ENCODE measurements around the gene VARS1. TPM values are rescaled to one million over a fixed set of nuclear protein-coding genes. Genes with fewer than 3 reads are reported as not detected.

VARS1 gene
- total and polyA plus RNA-seq, 2 experiments from 2014 or later = 71.2 to 137 TPM

DNA sequence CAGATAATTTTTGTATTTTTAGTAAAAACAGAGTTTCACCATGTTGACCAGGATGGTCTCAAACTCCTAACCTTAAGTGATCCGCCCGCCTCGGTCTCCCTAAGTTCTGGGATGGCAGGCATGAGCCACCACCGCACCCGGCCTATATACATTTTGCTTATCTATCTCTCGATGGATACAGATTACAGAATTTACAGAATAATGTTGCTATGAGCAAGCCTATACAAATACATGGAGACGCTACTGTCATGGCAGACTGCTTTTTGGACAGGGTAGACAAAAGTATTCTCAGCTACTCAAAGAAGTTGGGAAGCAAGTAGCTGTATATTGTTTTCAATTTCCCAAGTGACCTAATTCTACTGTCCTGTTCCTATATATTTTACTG, 17.9 kb upstream of the VARS1 start:
- H2AFZ ChIP-seq = peak overlapping the region; percentile 95
- no peak for TF ChIP-seq CREB1 (CRISPR knock-in tag; IDR thresholded peaks at IDR 0.05; ENCODE audit: low read depth)
- no peak for TF ChIP-seq ZNF331 (CRISPR knock-in tag; IDR thresholded peaks at IDR 0.05; ENCODE audit: low read depth)
- TF ChIP-seq, protein P1, sequence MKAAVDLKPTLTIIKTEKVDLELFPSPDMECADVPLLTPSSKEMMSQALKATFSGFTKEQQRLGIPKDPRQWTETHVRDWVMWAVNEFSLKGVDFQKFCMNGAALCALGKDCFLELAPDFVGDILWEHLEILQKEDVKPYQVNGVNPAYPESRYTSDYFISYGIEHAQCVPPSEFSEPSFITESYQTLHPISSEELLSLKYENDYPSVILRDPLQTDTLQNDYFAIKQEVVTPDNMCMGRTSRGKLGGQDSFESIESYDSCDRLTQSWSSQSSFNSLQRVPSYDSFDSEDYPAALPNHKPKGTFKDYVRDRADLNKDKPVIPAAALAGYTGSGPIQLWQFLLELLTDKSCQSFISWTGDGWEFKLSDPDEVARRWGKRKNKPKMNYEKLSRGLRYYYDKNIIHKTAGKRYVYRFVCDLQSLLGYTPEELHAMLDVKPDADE (IDR thresholded peaks at IDR 0.05) = no peak
- no peak for TF ChIP-seq JUNB (IDR thresholded peaks at IDR 0.05; ENCODE audit: unreplicated experiment)
- TF ChIP-seq, protein P2, sequence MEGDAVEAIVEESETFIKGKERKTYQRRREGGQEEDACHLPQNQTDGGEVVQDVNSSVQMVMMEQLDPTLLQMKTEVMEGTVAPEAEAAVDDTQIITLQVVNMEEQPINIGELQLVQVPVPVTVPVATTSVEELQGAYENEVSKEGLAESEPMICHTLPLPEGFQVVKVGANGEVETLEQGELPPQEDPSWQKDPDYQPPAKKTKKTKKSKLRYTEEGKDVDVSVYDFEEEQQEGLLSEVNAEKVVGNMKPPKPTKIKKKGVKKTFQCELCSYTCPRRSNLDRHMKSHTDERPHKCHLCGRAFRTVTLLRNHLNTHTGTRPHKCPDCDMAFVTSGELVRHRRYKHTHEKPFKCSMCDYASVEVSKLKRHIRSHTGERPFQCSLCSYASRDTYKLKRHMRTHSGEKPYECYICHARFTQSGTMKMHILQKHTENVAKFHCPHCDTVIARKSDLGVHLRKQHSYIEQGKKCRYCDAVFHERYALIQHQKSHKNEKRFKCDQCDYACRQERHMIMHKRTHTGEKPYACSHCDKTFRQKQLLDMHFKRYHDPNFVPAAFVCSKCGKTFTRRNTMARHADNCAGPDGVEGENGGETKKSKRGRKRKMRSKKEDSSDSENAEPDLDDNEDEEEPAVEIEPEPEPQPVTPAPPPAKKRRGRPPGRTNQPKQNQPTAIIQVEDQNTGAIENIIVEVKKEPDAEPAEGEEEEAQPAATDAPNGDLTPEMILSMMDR (conservative IDR thresholded peaks at IDR 0.05; ENCODE audit: low read depth in 2 of 2) = no peak
- TF ChIP-seq EZH2phosphoT487 (IDR thresholded peaks at IDR 0.05; ENCODE audit: unreplicated experiment) = no peak
- TF ChIP-seq, protein P3, sequence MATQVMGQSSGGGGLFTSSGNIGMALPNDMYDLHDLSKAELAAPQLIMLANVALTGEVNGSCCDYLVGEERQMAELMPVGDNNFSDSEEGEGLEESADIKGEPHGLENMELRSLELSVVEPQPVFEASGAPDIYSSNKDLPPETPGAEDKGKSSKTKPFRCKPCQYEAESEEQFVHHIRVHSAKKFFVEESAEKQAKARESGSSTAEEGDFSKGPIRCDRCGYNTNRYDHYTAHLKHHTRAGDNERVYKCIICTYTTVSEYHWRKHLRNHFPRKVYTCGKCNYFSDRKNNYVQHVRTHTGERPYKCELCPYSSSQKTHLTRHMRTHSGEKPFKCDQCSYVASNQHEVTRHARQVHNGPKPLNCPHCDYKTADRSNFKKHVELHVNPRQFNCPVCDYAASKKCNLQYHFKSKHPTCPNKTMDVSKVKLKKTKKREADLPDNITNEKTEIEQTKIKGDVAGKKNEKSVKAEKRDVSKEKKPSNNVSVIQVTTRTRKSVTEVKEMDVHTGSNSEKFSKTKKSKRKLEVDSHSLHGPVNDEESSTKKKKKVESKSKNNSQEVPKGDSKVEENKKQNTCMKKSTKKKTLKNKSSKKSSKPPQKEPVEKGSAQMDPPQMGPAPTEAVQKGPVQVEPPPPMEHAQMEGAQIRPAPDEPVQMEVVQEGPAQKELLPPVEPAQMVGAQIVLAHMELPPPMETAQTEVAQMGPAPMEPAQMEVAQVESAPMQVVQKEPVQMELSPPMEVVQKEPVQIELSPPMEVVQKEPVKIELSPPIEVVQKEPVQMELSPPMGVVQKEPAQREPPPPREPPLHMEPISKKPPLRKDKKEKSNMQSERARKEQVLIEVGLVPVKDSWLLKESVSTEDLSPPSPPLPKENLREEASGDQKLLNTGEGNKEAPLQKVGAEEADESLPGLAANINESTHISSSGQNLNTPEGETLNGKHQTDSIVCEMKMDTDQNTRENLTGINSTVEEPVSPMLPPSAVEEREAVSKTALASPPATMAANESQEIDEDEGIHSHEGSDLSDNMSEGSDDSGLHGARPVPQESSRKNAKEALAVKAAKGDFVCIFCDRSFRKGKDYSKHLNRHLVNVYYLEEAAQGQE (IDR thresholded peaks at IDR 0.05; ENCODE audit: unreplicated experiment) = no peak
- no peak for TF ChIP-seq EZH2 (IDR thresholded peaks at IDR 0.05; ENCODE audit: low read depth, unreplicated experiment)
- TF ChIP-seq POLR2AphosphoS5 (IDR thresholded peaks at IDR 0.05; ENCODE audit: low read depth) = no peak
- no peak for TF ChIP-seq NANOG (IDR thresholded peaks at IDR 0.05; ENCODE audit: borderline replicate concordance)
- peaks cover 10% of the 10 kb centered on the region; the same call in 2 of the 3 replicates for H3K9me3 Mint-ChIP-seq
- H3K27ac Mint-ChIP-seq = no peak overlapping the region
- peak overlapping the region; percentile 76 for H3K4me2 ChIP-seq
- DNase-seq (ENCODE audit: low spot score) (no peak), ATAC-seq (no peak)
- H3K36me3 Mint-ChIP-seq (ENCODE audit: low read depth) = peaks cover 9% of the 10 kb centered on the region; the same call in 2 of the 3 replicates
- H3K79me2 ChIP-seq (replicated peaks; ENCODE audit: insufficient read depth) = peaks cover 11% of the 10 kb centered on the region
- peak overlapping the region; percentile 89 for H3K4me3 Mint-ChIP-seq
- H3K27ac ChIP-seq (ENCODE audit: low read depth) = peak overlapping the region; percentile 91; the same call in 1 of the 2 replicates
- H3K4me3 ChIP-seq = peak overlapping the region; percentile 51
- H3F3A ChIP-seq (replicated peaks; ENCODE audit: low read depth) = 0 out of 2 replicates have a peak, but pooled peaks cover 6% of the 10 kb centered on the region
- H3K36me3 ChIP-seq (ENCODE audit: insufficient read depth) = no peaks in the 10 kb centered on the region
- H3K4me1 Mint-ChIP-seq = peaks cover 16% of the 10 kb centered on the region
- peaks cover 31% of the 10 kb centered on the region for H3K27me3 Mint-ChIP-seq (ENCODE audit: insufficient read depth, low read depth, poor library complexity)
- peaks cover 18% of the 10 kb centered on the region for H3K4me1 ChIP-seq (ENCODE audit: insufficient read depth)
- H3K27me3 ChIP-seq (ENCODE audit: insufficient read depth) = no peaks in the 10 kb centered on the region
- peaks cover 8% of the 10 kb centered on the region; the same call in 1 of the 2 replicates for H4K20me1 ChIP-seq (replicated peaks; ENCODE audit: insufficient read depth)
- H3K9me2 ChIP-seq (ENCODE audit: insufficient read depth) = no peaks in the 10 kb centered on the region

All from GM23338 (cell line).